ENCODE results near the gene WSCD1. TPM values are rescaled to one million over a fixed set of nuclear protein-coding genes. Genes with fewer than 3 reads are reported as not detected.

WSCD1 gene
- total RNA-seq, 3 donors from 2014 or later (not counting 1 experiment from before 2014, with no cell fraction given): 0.47 to 2.1 (median 1.9) TPM

DNA sequence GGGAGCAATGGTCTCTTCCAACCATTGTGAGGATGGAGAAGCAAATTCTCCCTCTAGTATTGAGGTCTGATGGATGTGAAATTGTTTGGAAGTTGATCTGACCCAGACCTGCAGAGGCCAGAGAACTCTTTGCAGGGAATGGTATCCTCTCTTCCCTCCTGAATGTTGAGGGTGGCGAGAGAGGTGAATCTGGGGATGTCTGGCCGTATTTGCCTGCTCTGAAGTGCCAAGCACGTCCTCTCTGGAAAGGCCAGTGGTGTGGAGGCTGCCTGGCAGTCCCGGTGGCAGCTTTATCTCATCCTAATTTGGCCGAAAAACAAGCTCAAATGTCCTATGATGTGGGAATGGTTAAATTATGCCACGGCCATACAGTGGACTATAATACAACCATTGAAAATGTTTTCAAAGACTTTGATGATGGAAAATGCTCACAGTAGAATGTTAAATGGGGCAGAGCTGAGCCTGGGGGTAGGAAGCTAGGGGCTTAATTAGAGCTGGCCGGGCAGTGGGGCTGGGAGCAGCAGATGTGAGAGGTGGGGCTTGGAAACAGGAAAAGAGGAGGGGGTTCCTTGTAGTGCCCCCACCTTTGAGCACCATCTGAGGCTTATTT, 30.8 kb downstream of the WSCD1 start:
- H3K27me3 Mint-ChIP-seq (ENCODE audit: low read depth in 2 of 2): peaks cover 3 to 8% of the 10 kb centered on the region in 2 donors
- H3K27ac Mint-ChIP-seq: no peak overlapping the region
- Histone ChIP-seq H3K36me3 (ENCODE audit: control insufficient read depth, insufficient read depth, low read length) (no peaks in the 10 kb centered on the region), H3K27me3 (ENCODE audit: control insufficient read depth, insufficient read depth, low read length) (no peaks in the 10 kb centered on the region), H3K4me1 (ENCODE audit: control insufficient read depth, insufficient read depth, low read length) (no peaks in the 10 kb centered on the region), H3K4me3 (ENCODE audit: low read length) (no peak overlapping the region), H3K9me3 (ENCODE audit: control insufficient read depth, insufficient read depth, low read length) (no peaks in the 10 kb centered on the region), H3K27ac (ENCODE audit: low read length) (no peak overlapping the region)
- no peak for ATAC-seq
- intact Hi-C loops (cut with micrococcal nuclease): no loop called here
- no peaks in the 10 kb centered on the region for H3K9me3 Mint-ChIP-seq
- no peaks in the 10 kb centered on the region for H3K36me3 Mint-ChIP-seq
- TF ChIP-seq, protein P1, sequence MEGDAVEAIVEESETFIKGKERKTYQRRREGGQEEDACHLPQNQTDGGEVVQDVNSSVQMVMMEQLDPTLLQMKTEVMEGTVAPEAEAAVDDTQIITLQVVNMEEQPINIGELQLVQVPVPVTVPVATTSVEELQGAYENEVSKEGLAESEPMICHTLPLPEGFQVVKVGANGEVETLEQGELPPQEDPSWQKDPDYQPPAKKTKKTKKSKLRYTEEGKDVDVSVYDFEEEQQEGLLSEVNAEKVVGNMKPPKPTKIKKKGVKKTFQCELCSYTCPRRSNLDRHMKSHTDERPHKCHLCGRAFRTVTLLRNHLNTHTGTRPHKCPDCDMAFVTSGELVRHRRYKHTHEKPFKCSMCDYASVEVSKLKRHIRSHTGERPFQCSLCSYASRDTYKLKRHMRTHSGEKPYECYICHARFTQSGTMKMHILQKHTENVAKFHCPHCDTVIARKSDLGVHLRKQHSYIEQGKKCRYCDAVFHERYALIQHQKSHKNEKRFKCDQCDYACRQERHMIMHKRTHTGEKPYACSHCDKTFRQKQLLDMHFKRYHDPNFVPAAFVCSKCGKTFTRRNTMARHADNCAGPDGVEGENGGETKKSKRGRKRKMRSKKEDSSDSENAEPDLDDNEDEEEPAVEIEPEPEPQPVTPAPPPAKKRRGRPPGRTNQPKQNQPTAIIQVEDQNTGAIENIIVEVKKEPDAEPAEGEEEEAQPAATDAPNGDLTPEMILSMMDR (IDR thresholded peaks at IDR 0.05): no peak
- WGBS (ENCODE audit: insufficient coverage): 89% methylated on average over 7 of the region's 7 CpGs
- no peaks in the 10 kb centered on the region for H3K4me1 Mint-ChIP-seq
- H3K4me3 Mint-ChIP-seq: no peak overlapping the region
- DNase-seq: no peak

DNA sequence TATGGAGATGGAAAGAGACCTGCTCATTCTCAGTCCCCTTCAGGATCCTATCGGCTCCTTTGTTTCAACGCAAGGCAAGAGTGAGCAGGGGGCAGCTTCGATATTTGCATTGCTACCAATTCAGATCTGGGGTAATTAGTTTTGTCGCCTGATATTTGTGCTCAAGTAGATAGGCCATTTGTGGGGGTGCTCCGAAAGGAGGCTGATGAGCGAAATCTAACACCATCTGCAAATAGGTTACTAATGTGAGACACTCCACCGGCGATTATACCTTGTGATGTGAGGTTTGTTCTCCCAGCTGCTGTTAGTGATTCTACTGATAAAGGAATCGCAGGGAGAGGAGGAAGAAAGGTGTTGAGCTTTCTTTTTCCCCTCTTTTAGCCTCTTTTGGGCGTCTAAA, 31.5 kb downstream of the WSCD1 start:
- no peaks in the 10 kb centered on the region for H3K27me3 ChIP-seq (ENCODE audit: control insufficient read depth, insufficient read depth, low read length)
- ATAC-seq (no peak), DNase-seq (no peak)
- 83% methylated on average over 10 of the region's 10 CpGs for WGBS (ENCODE audit: insufficient coverage)
- H3K4me3 Mint-ChIP-seq: no peak overlapping the region
- no peaks in the 10 kb centered on the region for H3K9me3 Mint-ChIP-seq
- H3K4me3 ChIP-seq (ENCODE audit: low read length): no peak overlapping the region
- H3K36me3 Mint-ChIP-seq: no peaks in the 10 kb centered on the region
- TF ChIP-seq, protein P1 (IDR thresholded peaks at IDR 0.05): no peak
- no peaks in the 10 kb centered on the region for H3K36me3 ChIP-seq (ENCODE audit: control insufficient read depth, insufficient read depth, low read length)
- H3K27me3 Mint-ChIP-seq (ENCODE audit: low read depth in 2 of 2): peaks cover 6 to 8% of the 10 kb centered on the region in 2 donors
- intact Hi-C loops (cut with micrococcal nuclease): no loop called here
- H3K27ac Mint-ChIP-seq: no peak overlapping the region
- H3K4me1 ChIP-seq (ENCODE audit: control insufficient read depth, insufficient read depth, low read length): no peaks in the 10 kb centered on the region
- H3K27ac ChIP-seq (ENCODE audit: low read length): no peak overlapping the region
- H3K9me3 ChIP-seq (ENCODE audit: control insufficient read depth, insufficient read depth, low read length): no peaks in the 10 kb centered on the region
- H3K4me1 Mint-ChIP-seq: no peaks in the 10 kb centered on the region

DNA sequence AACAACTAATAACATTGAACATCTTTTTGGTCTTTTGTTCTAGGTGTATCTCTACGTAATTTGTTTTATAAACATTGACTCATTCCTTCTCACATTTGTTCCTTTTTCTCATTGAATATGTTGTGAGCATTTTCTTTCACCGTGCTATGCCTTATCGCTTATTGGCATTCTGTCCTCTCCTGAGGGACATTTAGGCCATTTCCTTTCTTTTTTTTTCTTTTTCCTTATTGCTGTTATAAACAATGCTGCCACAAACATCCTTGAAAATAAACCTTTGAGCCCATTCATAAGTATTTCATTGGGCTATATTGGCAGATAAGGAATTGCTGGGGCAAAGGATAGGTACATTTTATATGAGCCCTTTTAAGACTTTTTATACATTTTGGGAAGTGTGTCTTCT, 32.4 kb downstream of the WSCD1 start:
- Histone ChIP-seq H3K27me3 (ENCODE audit: control insufficient read depth, insufficient read depth, low read length) (no peaks in the 10 kb centered on the region), H3K36me3 (ENCODE audit: control insufficient read depth, insufficient read depth, low read length) (no peaks in the 10 kb centered on the region), H3K9me3 (ENCODE audit: control insufficient read depth, insufficient read depth, low read length) (no peaks in the 10 kb centered on the region), H3K4me3 (ENCODE audit: low read length) (no peak overlapping the region), H3K4me1 (ENCODE audit: control insufficient read depth, insufficient read depth, low read length) (no peaks in the 10 kb centered on the region), H3K27ac (ENCODE audit: low read length) (no peak overlapping the region)
- H3K27me3 Mint-ChIP-seq (ENCODE audit: low read depth in 2 of 2): peaks cover 6 to 8% of the 10 kb centered on the region in 2 donors
- H3K4me1 Mint-ChIP-seq: no peaks in the 10 kb centered on the region
- H3K36me3 Mint-ChIP-seq: no peaks in the 10 kb centered on the region
- no peak overlapping the region for H3K4me3 Mint-ChIP-seq
- intact Hi-C loops (cut with micrococcal nuclease): no loop called here
- 88% methylated on average over 3 of the region's 3 CpGs for WGBS (ENCODE audit: insufficient coverage)
- TF ChIP-seq, protein P1 (IDR thresholded peaks at IDR 0.05): no peak
- no peaks in the 10 kb centered on the region for H3K9me3 Mint-ChIP-seq
- ATAC-seq: no peak
- no peak for DNase-seq
- H3K27ac Mint-ChIP-seq: no peak overlapping the region
